ENCODE results near the gene SND1. TPM values are rescaled to one million over a fixed set of nuclear protein-coding genes. Genes with fewer than 3 reads are reported as not detected.

Gene SND1
- total and polyA plus RNA-seq, 10 of the 15 experiments (the other 5 are each of a cell fraction or from before 2014, with no cell fraction given), result 52.4 to 270 (median 146) TPM

DNA sequence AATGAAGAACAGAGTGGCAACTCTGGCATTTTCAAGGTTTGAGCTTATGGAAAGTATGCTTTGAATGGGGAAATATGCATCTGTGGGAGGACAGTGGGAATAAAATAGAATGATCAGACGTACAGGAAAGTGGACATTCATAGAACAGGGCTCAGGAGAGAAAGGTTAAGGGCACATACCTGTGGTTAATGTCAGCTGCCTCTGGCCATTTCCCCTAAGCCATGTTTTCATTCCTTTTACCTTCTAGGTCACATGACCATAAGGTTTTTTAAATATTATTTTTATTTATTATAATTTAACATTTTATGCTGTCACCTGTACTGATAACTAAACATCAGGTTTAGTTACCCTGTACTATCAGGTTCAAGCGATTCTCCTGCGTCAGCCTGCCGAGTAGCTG is 326.4 kb downstream of the SND1 start:
- Histone ChIP-seq H3K4me1 (ENCODE audit: control insufficient read depth, insufficient read depth, low read length) (no peaks in the 10 kb centered on the region), H3K4me2 (ENCODE audit: control insufficient read depth, insufficient read depth) (no peak overlapping the region), H3K27me3 (replicated peaks in 1 of 2; ENCODE audit: control insufficient read depth in 2 of 2, insufficient read depth in 2 of 2, low read length in 1 of 2) (no peaks in the 10 kb centered on the region), H4K20me1 (ENCODE audit: control insufficient read depth, insufficient read depth) (no peaks in the 10 kb centered on the region), H3K9me3 (replicated peaks; ENCODE audit: control insufficient read depth, insufficient read depth, low read length) (peaks cover 9% of the 10 kb centered on the region; the same call in 2 of the 3 replicates), H3K27ac (ENCODE audit: control insufficient read depth, insufficient read depth) (no peak overlapping the region), H3K4me3 (no peak overlapping the region), H2AFZ (ENCODE audit: control insufficient read depth, low read depth, low read length) (no peak overlapping the region), H3K79me2 (ENCODE audit: control insufficient read depth, insufficient read depth, low read length) (no peaks in the 10 kb centered on the region), H3K9ac (ENCODE audit: control insufficient read depth, insufficient read depth, low read length) (no peak overlapping the region), H3K36me3 (ENCODE audit: control insufficient read depth in 2 of 2, insufficient read depth in 2 of 2, low read length in 1 of 2) (peaks cover 8 to 16% of the 10 kb centered on the region in 2 experiments; a peak in 3 of 4 replicates)
- BruUV-seq (replicated peaks), result no TSS peak
- ChIA-PET RAD21 (ENCODE audit: unreplicated experiment) (no interaction called here), SMC1A (ENCODE audit: uncharacterized antibody, unreplicated experiment) (interaction anchor here (1.3 kb wide), 1 partner anchor 57 kb away, joined by 3 read pairs; no protein-coding TSS in a partner anchor), CTCF (no interaction called here), POLR2A (no interaction called here)
- ATAC-seq (no peak), FAIRE-seq (no peak), DNase-seq (ENCODE audit: low read depth, low spot score) (no peak)
- in situ Hi-C loops (cut with MboI), result no loop called here
- intact Hi-C loops (cut with micrococcal nuclease; ENCODE audit: unreplicated experiment), result no loop called here
- WGBS (ENCODE audit: insufficient coverage, insufficient replicate concordance, low lambda C conversion rate, missing lambda C conversion rate), result 97% methylated on average over 4 of the region's 4 CpGs
- TF ChIP-seq CHD2 (IDR thresholded peaks at IDR 0.05; ENCODE audit: borderline replicate concordance, low read depth, low read length) (no peak), CEBPB (IDR thresholded peaks at IDR 0.05; ENCODE audit: borderline replicate concordance in 1 of 2, low read depth in 2 of 2, low read length in 2 of 2) (no peak), ZNF24 (IDR thresholded peaks at IDR 0.05) (no peak), NFIC (IDR thresholded peaks at IDR 0.05; ENCODE audit: low read depth, low read length) (no peak), ETV6 (conservative IDR thresholded peaks at IDR 0.05 in 1 of 2, IDR thresholded peaks at IDR 0.05 in 1 of 2; ENCODE audit: borderline replicate concordance in 1 of 2, low read depth in 1 of 2) (no peak), STAT3 (IDR thresholded peaks at IDR 0.05; ENCODE audit: low read depth, low read length) (no peak)
- TF ChIP-seq, protein P1, sequence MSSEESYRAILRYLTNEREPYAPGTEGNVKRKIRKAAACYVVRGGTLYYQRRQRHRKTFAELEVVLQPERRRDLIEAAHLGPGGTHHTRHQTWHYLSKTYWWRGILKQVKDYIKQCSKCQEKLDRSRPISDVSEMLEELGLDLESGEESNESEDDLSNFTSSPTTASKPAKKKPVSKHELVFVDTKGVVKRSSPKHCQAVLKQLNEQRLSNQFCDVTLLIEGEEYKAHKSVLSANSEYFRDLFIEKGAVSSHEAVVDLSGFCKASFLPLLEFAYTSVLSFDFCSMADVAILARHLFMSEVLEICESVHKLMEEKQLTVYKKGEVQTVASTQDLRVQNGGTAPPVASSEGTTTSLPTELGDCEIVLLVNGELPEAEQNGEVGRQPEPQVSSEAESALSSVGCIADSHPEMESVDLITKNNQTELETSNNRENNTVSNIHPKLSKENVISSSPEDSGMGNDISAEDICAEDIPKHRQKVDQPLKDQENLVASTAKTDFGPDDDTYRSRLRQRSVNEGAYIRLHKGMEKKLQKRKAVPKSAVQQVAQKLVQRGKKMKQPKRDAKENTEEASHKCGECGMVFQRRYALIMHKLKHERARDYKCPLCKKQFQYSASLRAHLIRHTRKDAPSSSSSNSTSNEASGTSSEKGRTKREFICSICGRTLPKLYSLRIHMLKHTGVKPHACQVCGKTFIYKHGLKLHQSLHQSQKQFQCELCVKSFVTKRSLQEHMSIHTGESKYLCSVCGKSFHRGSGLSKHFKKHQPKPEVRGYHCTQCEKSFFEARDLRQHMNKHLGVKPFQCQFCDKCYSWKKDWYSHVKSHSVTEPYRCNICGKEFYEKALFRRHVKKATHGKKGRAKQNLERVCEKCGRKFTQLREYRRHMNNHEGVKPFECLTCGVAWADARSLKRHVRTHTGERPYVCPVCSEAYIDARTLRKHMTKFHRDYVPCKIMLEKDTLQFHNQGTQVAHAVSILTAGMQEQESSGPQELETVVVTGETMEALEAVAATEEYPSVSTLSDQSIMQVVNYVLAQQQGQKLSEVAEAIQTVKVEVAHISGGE (CRISPR knock-in tag; IDR thresholded peaks at IDR 0.05), result no peak
- TF ChIP-seq, protein P2, sequence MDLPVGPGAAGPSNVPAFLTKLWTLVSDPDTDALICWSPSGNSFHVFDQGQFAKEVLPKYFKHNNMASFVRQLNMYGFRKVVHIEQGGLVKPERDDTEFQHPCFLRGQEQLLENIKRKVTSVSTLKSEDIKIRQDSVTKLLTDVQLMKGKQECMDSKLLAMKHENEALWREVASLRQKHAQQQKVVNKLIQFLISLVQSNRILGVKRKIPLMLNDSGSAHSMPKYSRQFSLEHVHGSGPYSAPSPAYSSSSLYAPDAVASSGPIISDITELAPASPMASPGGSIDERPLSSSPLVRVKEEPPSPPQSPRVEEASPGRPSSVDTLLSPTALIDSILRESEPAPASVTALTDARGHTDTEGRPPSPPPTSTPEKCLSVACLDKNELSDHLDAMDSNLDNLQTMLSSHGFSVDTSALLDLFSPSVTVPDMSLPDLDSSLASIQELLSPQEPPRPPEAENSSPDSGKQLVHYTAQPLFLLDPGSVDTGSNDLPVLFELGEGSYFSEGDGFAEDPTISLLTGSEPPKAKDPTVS (IDR thresholded peaks at IDR 0.05; ENCODE audit: low read depth, low read length), result no peak
- TF ChIP-seq, protein P3, sequence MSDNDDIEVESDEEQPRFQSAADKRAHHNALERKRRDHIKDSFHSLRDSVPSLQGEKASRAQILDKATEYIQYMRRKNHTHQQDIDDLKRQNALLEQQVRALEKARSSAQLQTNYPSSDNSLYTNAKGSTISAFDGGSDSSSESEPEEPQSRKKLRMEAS (IDR thresholded peaks at IDR 0.05; ENCODE audit: low read depth, low read length), result no peak

Measured in GM12878 (cell line).